H9 (cell line): ENCODE data around the gene IL15RA. TPM values are rescaled to one million over a fixed set of nuclear protein-coding genes. Genes with fewer than 3 reads are reported as not detected.

Experiments
- DNase-seq: peaks from one replicate; pipeline ENCODE4 v3.0.0-alpha.2; 2017
- H2AFZ ChIP-seq: one replicate; pipeline ENCODE4 v1.6.1; 2013; ENCODE audit warnings: mild to moderate bottlenecking, low read length, control low read depth, moderate library complexity
- H2AK5ac ChIP-seq: 2 replicates; pipeline ENCODE4 v1.6.1; 2013; ENCODE audit warnings: low read length, control low read depth, mixed read lengths; ENCODE audit not compliant: insufficient read length
- H2BK120ac ChIP-seq: one replicate; pipeline ENCODE4 v1.6.1; 2013; ENCODE audit warnings: low read depth, mild to moderate bottlenecking, low read length, control low read depth, inconsistent platforms; ENCODE audit not compliant: poor library complexity, severe bottlenecking
- H2BK12ac ChIP-seq: 2 replicates; pipeline ENCODE4 v1.6.1; 2013; ENCODE audit warnings: low read length, control low read depth, mixed read lengths, low read depth; ENCODE audit not compliant: insufficient read length
- H2BK15ac ChIP-seq: 2 replicates; pipeline ENCODE4 v1.6.1; 2013; ENCODE audit warnings: low read depth, low read length, control low read depth
- H2BK20ac ChIP-seq: one replicate; pipeline ENCODE4 v1.6.1; 2013; ENCODE audit warnings: low read depth, mild to moderate bottlenecking, low read length, control low read depth, inconsistent platforms; ENCODE audit not compliant: poor library complexity, severe bottlenecking
- H2BK5ac ChIP-seq: 2 replicates; pipeline ENCODE4 v1.6.1; 2013; ENCODE audit warnings: low read length, control low read depth, mixed read lengths; ENCODE audit not compliant: insufficient read length
- H3K14ac ChIP-seq: 2 replicates; pipeline ENCODE4 v1.6.1; 2013; ENCODE audit warnings: low read length, control low read depth; ENCODE audit not compliant: insufficient read depth
- H3K18ac ChIP-seq: 2 replicates; pipeline ENCODE4 v1.6.1; 2013; ENCODE audit warnings: low read depth, mild to moderate bottlenecking, mixed read lengths, low read length, control low read depth; ENCODE audit not compliant: insufficient read length
- H3K23ac ChIP-seq: 2 replicates; pipeline ENCODE4 v1.6.1; 2013; ENCODE audit warnings: low read length, control low read depth, mixed read lengths, low read depth; ENCODE audit not compliant: insufficient read length
- H3K23me2 ChIP-seq: 2 replicates; pipeline ENCODE4 v1.6.1; 2013; ENCODE audit warnings: low read depth, mild to moderate bottlenecking, mixed read lengths, low read length, control low read depth; ENCODE audit not compliant: insufficient read length, poor library complexity, severe bottlenecking
- H3K27ac ChIP-seq: 2 replicates; pipeline ENCODE4 v1.5.1; 2013; ENCODE audit warnings: low read length, control low read depth, mixed read lengths, low read depth; ENCODE audit not compliant: insufficient read length
- H3K27me3 ChIP-seq: 2 replicates; pipeline ENCODE4 v1.6.1; 2013; ENCODE audit warnings: low read length, control low read depth, inconsistent platforms; ENCODE audit not compliant: insufficient read depth
- H3K4ac ChIP-seq: 2 replicates; pipeline ENCODE4 v1.6.1; 2013; ENCODE audit warnings: low read depth, mild to moderate bottlenecking, control low read depth, inconsistent platforms, low read length, moderate library complexity
- H3K4me1 ChIP-seq: 2 replicates; pipeline ENCODE4 v1.6.1; 2013; ENCODE audit warnings: low read length, control low read depth, inconsistent platforms; ENCODE audit not compliant: insufficient read depth
- H3K4me2 ChIP-seq: 2 replicates; pipeline ENCODE4 v1.6.1; 2013; ENCODE audit warnings: low read length, control low read depth, mixed read lengths; ENCODE audit not compliant: insufficient read length, insufficient read depth
- H3K56ac ChIP-seq: 2 replicates; pipeline ENCODE4 v1.6.1; 2013; ENCODE audit warnings: low read depth, mild to moderate bottlenecking, mixed read lengths, low read length, control low read depth; ENCODE audit not compliant: insufficient read length
- H3K79me1 ChIP-seq: 2 replicates; pipeline ENCODE4 v1.6.1; 2013; ENCODE audit warnings: low read depth, mild to moderate bottlenecking, moderate library complexity, low read length, control low read depth, inconsistent platforms; ENCODE audit not compliant: insufficient read depth, poor library complexity, severe bottlenecking
- H3K79me2 ChIP-seq: 2 replicates; pipeline ENCODE4 v1.6.1; 2013; ENCODE audit warnings: low read length, control low read depth, inconsistent platforms; ENCODE audit not compliant: insufficient read depth
- H3K9ac ChIP-seq: 2 replicates; pipeline ENCODE4 v1.6.1; 2013; ENCODE audit warnings: low read length, control low read depth, mixed read lengths; ENCODE audit not compliant: insufficient read length; ENCODE audit errors: extremely low read depth
- H3K9me3 ChIP-seq: one replicate; pipeline ENCODE4 v1.6.1; 2013; ENCODE audit warnings: low read depth, low read length, inconsistent platforms; ENCODE audit not compliant: control insufficient read depth
- H3T11ph ChIP-seq: one replicate; pipeline ENCODE4 v1.6.1; 2013; ENCODE audit warnings: mild to moderate bottlenecking, low read length, control low read depth, inconsistent platforms
- H4K20me1 ChIP-seq: one replicate; pipeline ENCODE4 v1.6.1; 2013; ENCODE audit not compliant: control insufficient read depth, insufficient read length, insufficient read depth
- H4K5ac ChIP-seq: 2 replicates; pipeline ENCODE4 v1.6.1; 2013; ENCODE audit warnings: low read depth, mild to moderate bottlenecking, mixed read lengths, low read length, control low read depth; ENCODE audit not compliant: insufficient read length
- H4K8ac ChIP-seq: replicated peaks from 2 replicates; pipeline ENCODE4 v1.6.1; 2013; ENCODE audit warnings: low read length, control low read depth, mixed read lengths, low read depth; ENCODE audit not compliant: insufficient read length
- H4K91ac ChIP-seq: 2 replicates; pipeline ENCODE4 v1.6.1; 2013; ENCODE audit warnings: low read depth, mild to moderate bottlenecking, moderate library complexity, mixed read lengths, low read length, control low read depth; ENCODE audit not compliant: insufficient read length
- H3K27ac Mint-ChIP-seq, 3 experiments: 2 replicates in 2 of 3; 3 replicates in 1 of 3; pipeline ENCODE4 v1.8.0; 2020 to 2021; ENCODE audit warnings: mixed read lengths in 3 of 3, mild to moderate bottlenecking in 1 of 3, moderate library complexity in 1 of 3
- H3K27me3 Mint-ChIP-seq: 2 replicates; pipeline ENCODE4 v1.8.0; 2021; ENCODE audit warnings: low read depth, mild to moderate bottlenecking, moderate library complexity, mixed read lengths
- H3K36me3 Mint-ChIP-seq, 3 experiments: 2 replicates in 2 of 3; 3 replicates in 1 of 3; pipeline ENCODE4 v1.8.0; 2020 to 2021; ENCODE audit warnings: low read depth in 3 of 3, mixed read lengths in 3 of 3; ENCODE audit not compliant: insufficient read depth in 1 of 3
- H3K4me1 Mint-ChIP-seq, 2 experiments: 2 replicates each; pipeline ENCODE4 v1.8.0; 2020; ENCODE audit warnings: mixed read lengths in 2 of 2
- H3K4me3 Mint-ChIP-seq, 2 experiments: 2 replicates in 1 of 2; 3 replicates in 1 of 2; pipeline ENCODE4 v1.8.0; 2020 to 2021; ENCODE audit warnings: mild to moderate bottlenecking in 2 of 2, mixed read lengths in 2 of 2, moderate library complexity in 1 of 2
- H3K9me3 Mint-ChIP-seq, 2 experiments: 2 replicates in 1 of 2; 3 replicates in 1 of 2; pipeline ENCODE4 v1.8.0; 2020; ENCODE audit warnings: mild to moderate bottlenecking in 2 of 2, mixed read lengths in 2 of 2, moderate library complexity in 1 of 2
- CTCF ChIP-seq: fragments of 200-600 bp; sonication (generic); conservative IDR thresholded peaks from 3 replicates; pipeline ENCODE4 v1.8.0; 2021; ENCODE audit warnings: antibody characterized with exemption, mild to moderate bottlenecking
- WGBS: extraction: QIAGEN DNeasy Blood & Tissue Kit; methylation state at CpG from one replicate; pipeline ENCODE4 v1.1.7; 2013; ENCODE audit warnings: missing lambda C conversion rate, low lambda C conversion rate, mixed read lengths; ENCODE audit not compliant: insufficient read length; ENCODE audit errors: extremely low coverage; 5-methylcytosine and 5-hydroxymethylcytosine counted together
- total RNA-seq: library from RNA; stranded (reverse); gene quantifications from 2 replicates; pipeline ENCODE4 v1.2.1, GENCODE V29; 2021

IL15RA gene
- total RNA-seq, 1 experiment from 2014 or later, result 0.31 TPM

GRCh38 chr10:6011558-6011957 is 34.2 kb upstream of the IL15RA start:
- H2AFZ ChIP-seq, result no peak overlapping the region
- no peak overlapping the region for H3T11ph ChIP-seq
- H2BK15ac ChIP-seq, result no peak overlapping the region
- H3K23ac ChIP-seq, result no peak overlapping the region
- H3K27ac ChIP-seq, result no peak overlapping the region
- no peak for TF ChIP-seq CTCF
- H3K4me1 ChIP-seq, result no peaks in the 10 kb centered on the region; the same call in 1 of the 2 replicates
- H3K27me3 ChIP-seq, result no peaks in the 10 kb centered on the region
- Mint-ChIP-seq H3K9me3 (peaks cover 5 to 13% of the 10 kb centered on the region in 2 experiments), H3K4me3 (no peak overlapping the region), H3K27me3 (no peaks in the 10 kb centered on the region; the same call in none of the 2 replicates), H3K36me3 (peaks cover 0 to 4% (median 2%) of the 10 kb centered on the region in 3 experiments; a peak in 2 of 7 replicates), H3K4me1 (peaks cover 0 to 8% of the 10 kb centered on the region in 2 experiments; a peak in 2 of 4 replicates), H3K27ac (no peak overlapping the region)
- no peak for DNase-seq
- H3K79me2 ChIP-seq, result no peaks in the 10 kb centered on the region
- H4K20me1 ChIP-seq, result no peaks in the 10 kb centered on the region
- H3K23me2 ChIP-seq, result no peaks in the 10 kb centered on the region
- H2BK120ac ChIP-seq, result no peak overlapping the region
- no peak overlapping the region for H4K5ac ChIP-seq
- no peak overlapping the region for H4K8ac ChIP-seq
- WGBS, result no CpG with 5 or more reads among the region's 8 CpGs
- H3K14ac ChIP-seq, result no peak overlapping the region
- no peak overlapping the region for H2BK12ac ChIP-seq
- no peak overlapping the region for H3K9ac ChIP-seq
- no peak overlapping the region for H3K4me2 ChIP-seq
- no peak overlapping the region for H3K18ac ChIP-seq
- no peaks in the 10 kb centered on the region for H3K9me3 ChIP-seq
- no peak overlapping the region for H2BK5ac ChIP-seq
- H2BK20ac ChIP-seq, result no peak overlapping the region
- no peak overlapping the region for H3K4ac ChIP-seq
- H3K56ac ChIP-seq, result no peak overlapping the region
- no peak overlapping the region for H4K91ac ChIP-seq
- H3K79me1 ChIP-seq, result no peaks in the 10 kb centered on the region
- H2AK5ac ChIP-seq, result no peak overlapping the region
